NCI-H2107 (cell line): ENCODE measurements around the gene GRIP2.

Source experiments
- DNase-seq: peaks from one replicate; lab custom pipeline; 2025; lab: John Stamatoyannopoulos, UW

GRIP2 gene

GRCh38 chr3:14561051-14561960, 21.2 kb upstream of the GRIP2 start:
- DNase-seq, result no peak

- no peak for DNase-seq
Measured at GRCh38 chr3:14560110-14560509, 20.0 kb upstream of the GRIP2 start.

GRCh38 chr3:14558029-14558428, 17.9 kb upstream of the GRIP2 start:
- DNase-seq, result no peak

- DNase-seq, result no peak
Measured at GRCh38 chr3:14555835-14556234, 15.7 kb upstream of the GRIP2 start.

- DNase-seq, result no peak
Measured at GRCh38 chr3:14554715-14555114, 14.6 kb upstream of the GRIP2 start.

GRCh38 chr3:14553871-14554270, 13.7 kb upstream of the GRIP2 start:
- no peak for DNase-seq

GRCh38 chr3:14552717-14553116, 12.6 kb upstream of the GRIP2 start:
- DNase-seq, result no peak

GRCh38 chr3:14552041-14552648, 12.0 kb upstream of the GRIP2 start:
- no peak for DNase-seq

- no peak for DNase-seq
Measured at GRCh38 chr3:14550651-14551611, 10.8 kb upstream of the GRIP2 start.

- no peak for DNase-seq
Measured at GRCh38 chr3:14550181-14550580, 10.0 kb upstream of the GRIP2 start.

GRCh38 chr3:14549256-14549919, 9.2 kb upstream of the GRIP2 start:
- no peak for DNase-seq

GRCh38 chr3:14548321-14548729, 8.2 kb upstream of the GRIP2 start:
- no peak for DNase-seq

- DNase-seq, result no peak
Measured at GRCh38 chr3:14547693-14548092, 7.6 kb upstream of the GRIP2 start.

GRCh38 chr3:14546041-14546440, 5.9 kb upstream of the GRIP2 start:
- DNase-seq, result no peak

- no peak for DNase-seq
Measured at GRCh38 chr3:14545251-14545635, 5.1 kb upstream of the GRIP2 start.

- DNase-seq, result no peak
Measured at GRCh38 chr3:14544282-14545250, 4.4 kb upstream of the GRIP2 start.

GRCh38 chr3:14543446-14543845, 3.3 kb upstream of the GRIP2 start:
- no peak for DNase-seq

- no peak for DNase-seq
Measured at GRCh38 chr3:14542656-14543055, 2.5 kb upstream of the GRIP2 start.

- DNase-seq, result no peak
Measured at GRCh38 chr3:14541646-14542045, 1.5 kb upstream of the GRIP2 start.

GRCh38 chr3:14540821-14541385, 761 bp upstream of the GRIP2 start:
- no peak for DNase-seq
